ENCODE data around the gene FAM174C.
"Not testable (repeated sequence)": the region's sequence is repeated elsewhere in the genome, so short reads cannot be mapped to it uniquely, and the experiment has no call there.

The FAM174C gene

DNA sequence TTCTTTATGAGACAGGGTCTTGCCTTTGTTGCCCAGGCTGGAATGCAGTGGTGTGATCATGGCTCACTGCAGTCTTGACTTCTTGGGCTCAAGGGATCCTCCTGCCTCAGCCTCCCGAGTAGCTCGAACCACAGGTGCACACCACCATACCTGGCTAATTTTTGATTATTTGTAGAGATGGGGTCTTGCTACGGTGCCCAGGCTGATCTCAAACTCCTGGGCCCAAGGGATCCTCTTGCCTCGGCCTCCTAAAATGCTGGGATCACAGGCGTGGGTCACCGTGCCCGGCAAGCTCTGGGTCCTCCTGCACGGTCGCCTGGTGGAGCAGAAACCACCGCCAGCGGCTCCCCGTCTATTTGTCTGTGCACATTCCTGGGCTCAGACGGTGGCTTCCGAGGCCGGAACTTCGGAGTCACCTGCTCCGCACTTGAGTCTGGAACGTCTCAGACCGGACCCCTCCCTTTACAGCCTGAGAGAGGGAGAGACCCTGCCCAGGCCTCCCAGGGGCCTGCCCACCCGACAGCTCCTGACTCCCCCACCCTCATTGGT, 32.5 kb downstream of the FAM174C start:
- DNase-seq, result no peak

DNA sequence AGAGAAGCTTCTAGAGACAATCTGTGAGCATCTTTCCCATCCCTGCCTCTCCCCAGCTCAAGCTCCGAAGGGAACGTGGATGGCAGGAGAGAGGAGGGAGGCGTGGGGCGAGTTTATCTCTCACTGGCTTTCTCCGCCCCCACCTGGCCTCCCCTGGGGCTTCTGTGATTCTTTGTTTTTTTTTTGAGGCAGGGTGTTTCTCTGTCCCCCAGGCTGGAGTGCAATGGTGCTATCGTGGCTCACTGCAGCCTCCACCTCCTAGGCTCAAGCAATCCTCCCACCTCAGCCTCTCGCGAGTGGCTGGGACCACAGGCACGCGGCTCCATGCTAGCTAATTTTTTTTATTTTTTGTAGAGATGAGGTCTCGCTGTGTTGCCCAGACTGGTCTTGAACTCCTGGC, 33.4 kb downstream of the FAM174C start:
- DNase-seq, result no peak

DNA sequence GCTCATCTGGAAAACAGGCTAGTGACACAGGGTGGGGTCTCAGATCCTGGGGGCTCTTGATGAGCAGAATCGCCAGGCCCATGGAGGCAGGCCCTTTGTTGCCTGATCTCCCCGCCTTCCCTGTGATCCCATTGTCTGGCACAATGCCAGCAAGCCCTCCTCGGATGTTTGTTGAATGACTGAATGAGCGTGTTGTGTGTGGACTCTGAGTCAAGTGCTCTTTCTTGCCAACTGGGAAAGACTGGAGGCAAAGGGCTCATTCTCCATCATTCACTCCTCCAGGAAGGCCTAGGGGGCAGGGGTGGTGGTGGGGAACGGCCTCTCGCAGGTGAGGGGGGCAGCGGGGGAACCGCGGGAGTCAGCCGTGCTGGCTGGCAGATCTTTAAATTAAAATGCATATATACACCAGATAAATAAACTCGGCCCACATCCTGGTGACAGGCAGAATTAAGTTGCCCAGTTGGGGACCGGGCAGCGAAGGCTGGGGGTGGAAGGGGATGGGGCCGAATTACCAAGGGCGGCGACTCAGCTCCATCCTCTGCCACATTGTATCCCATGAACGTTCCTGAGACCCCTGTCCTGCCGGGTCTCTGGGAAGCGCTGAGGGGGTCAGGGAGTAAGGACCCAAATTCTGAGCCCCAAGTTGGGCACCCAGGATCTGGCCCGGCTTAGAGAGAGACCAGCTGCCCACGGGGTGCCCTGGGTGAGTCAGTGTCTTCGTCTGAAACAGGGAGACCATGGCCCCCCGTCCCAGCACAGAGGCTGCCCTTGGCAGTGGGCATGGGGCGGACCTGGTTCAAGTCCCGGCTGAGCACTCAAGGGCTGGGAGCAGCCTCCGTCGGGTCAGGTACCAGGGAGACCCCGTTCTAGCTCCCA, 34.9 kb downstream of the FAM174C start:
- DNase-seq, result no peak

DNA sequence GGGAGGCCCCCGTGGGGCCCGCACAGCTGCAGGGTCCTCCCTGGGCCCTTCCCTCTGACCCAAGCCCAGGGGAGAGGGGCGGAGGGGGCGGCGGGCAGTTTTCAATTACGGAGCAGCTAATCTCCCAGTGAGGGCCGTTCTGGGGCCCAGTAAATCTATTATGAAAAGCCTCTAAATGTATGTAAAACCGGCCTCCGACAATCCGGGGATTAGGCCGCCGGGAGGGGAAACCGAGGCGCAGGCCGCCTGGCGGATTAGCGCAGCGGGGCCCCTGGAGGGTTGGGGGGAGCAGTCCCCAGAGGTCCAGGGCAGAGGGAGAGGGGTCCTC, 35.5 kb downstream of the FAM174C start:
- no peak for DNase-seq

DNA sequence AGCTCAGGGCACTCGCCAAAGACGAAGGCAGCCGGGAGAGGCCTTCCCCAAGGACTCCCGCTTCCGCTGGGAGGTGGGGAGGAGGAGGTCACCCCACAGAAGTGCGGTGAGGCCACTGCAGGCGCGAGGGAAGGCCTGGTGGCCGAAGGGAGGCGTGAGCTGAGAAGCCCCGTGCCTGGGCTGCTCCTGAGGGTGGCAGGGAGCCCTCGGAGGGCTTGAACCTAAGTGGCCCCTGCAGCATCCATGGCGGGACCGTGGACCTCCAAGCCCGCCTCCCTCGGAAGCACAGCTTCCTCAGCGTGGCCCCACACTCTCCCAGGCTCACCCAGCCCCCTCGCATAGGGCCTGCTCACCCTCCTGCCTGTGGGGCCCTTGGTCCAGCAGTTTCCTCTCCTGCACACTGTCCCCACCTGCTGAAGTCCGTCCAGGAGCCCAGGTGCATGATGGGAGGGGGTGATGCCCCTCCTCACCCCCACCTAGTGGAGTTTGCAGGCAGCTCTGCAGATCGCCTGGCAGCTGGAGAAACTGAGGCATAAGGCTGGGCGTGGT, 36.3 kb downstream of the FAM174C start:
- no peak for DNase-seq

DNA sequence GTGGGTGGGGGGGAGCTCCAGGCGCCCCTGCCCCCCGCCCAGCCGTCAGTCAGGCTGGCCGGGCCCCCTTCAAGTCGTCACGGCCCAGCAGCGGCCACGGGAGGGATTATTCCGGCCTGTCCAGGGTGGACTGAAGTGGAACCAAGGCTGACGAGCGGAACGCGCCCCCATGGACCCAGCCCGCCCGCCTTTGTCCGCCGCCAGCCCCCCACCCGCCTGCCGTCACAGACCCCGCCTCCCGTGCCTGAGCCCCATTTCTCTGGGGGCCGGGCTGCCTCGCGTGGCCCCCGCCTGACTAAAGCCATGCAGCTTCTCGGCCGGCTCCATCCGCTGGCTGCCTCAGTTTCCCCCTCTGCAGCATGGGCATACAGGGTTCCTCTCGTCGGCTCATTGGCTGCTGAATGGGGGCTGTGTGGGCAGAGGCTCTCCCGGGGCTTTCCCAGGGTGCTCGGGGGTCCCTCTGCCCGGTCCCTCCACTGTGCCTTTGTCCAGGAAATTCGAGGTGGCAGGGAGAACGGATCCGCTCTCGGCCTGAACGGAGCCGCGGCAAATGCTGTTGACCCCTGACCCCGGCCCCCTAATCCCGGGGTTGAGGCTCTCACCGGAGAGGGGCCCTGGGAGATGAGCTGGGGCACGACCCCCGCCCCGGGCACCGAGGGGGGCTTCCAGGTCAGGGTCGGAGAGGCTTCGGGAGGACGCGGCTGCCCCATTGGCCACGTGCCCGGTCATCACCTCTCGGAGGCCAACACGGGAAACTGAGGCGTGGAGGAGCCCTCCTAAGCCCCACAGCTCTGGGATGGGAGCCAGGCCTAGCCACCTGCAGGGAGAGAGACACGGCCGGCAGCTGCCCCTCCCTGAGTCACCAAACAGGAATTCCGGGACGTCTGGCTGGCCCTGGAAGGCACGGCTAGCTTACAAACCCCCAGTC, 37.7 kb downstream of the FAM174C start:
- no peak for DNase-seq

DNA sequence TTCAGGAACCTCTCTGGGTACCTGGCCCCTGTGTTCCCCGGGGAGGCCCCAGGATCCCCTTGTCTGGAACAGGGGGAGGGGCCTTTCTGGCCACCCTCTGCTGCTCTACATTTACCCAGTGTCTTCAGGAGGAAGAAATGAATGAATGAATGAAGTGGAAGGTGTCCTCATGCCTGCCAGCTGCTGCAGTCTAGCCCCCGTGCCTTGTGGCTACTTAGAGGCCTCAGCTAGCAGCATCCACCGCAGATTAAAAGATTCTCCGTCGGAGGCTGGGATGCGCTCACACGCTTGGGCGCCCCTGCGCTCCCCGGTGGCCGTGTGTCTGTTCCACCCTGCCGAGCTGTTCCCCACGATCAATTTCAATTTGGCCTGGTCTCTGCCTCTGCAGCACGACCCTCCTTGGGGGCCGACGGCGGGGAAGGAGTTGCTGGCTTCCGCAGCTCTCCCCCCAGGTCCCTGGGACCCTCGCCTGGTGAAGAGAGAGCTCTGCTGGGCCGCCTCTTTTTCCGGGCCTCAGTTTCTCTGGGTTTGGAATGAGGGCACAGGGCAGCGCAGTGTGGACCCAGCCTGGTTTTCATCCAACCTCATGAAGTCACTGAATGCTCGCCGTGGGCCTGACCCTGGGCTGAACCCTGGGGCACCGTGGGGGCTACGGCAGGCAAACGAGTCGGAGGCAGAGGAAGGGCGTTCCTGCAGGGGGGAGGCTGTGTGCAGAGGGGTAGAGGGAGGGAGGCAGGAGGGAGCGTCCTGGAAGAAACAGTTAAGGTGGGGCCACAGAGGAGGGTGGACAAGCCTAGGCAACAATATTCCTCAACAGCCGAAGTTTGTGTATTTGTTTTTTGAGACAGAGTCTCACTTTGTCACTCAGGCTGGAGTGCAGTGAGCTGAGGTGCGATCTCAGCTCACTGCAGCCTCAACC, 38.6 kb downstream of the FAM174C start:
- no peak for DNase-seq

DNA sequence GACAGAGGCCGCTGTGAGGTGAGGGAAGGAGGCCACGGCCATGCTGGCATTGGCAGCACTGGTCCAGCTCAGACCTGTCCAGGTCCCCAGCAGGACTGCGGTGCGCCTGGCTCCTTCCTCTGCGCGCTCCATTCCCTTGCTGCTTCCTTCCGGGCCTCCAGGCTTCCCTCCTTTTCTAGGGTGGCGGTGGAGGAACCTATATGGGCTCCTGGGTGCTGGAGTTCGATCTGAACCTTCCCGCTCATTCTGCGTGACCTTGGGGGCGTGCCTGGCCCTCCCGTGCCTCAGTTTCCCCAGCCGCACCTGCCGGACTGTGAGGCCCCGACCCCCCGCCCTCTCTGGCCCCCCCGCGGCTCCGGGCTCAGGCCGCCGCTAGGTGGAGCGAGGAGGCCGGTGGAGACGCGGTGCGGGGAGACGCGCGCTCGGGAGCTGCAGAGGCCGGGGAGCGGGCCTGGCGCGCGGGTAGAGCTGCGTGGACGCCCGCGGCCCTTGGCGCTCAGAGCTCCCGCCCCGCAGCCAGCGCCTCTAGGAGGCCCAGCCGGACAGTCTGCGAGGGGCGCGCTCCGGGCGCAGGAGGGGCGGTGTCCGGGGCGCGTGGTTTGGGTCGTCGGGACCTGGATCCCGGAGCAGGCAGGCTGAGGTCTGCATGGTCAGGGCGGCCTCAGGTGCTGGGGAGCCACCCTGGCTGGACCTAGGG, 40.3 kb downstream of the FAM174C start:
- no peak for DNase-seq

DNA sequence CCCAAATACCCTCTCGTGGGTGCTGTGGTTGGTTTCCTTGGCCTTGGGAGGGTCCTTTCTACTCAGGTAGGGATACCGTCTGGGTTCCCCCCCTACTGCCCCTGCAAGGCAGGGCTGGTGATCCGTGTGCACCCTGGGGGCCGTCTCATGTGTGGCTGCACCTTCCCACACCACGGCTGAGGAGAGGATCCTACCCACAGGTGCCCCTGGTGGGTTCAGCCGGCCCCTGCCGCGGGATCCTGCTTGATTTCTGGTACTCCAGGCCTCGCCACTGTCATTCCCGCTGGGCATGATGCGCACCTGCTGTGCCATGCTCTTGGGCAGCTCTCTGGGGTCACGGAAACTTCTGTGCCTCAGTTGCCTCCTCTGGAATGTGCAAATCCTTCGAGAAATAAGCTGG, 41.1 kb downstream of the FAM174C start:
- DNase-seq, result no peak

DNA sequence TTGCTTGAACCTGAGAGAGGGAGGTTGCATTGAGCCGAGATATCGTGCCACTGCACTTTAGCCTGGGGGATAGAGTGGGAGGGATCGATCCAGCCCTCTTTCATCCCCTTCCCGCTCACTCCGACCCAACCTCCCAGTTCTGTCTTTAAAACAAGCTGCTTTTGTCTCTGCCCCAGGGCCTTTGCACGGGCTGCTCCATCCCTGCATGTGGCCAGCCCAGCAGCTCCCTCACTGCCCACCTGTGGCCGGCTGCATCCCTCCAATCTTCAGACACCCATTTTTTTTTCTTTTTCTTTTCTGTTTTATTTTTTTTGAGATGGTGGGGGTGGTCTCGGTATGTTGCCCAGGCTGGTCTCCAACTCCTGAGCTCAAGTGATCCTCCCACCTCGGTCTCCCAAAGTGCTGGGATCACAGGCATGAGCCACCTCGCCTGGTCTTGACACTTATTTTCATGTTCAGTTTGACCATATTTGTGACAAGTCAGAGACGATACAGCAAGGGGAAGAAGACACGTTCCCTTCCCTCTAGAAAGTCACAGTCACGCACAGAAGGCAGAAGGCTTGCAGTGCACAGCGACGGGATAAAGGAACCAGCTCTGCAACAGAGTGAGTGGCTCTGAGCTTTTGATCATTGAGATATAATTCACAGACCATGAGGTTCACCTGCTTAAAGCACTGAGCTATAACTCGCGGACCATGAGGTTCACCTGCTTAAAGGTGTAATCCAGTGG, 42.1 kb downstream of the FAM174C start:
- no peak for DNase-seq

DNA sequence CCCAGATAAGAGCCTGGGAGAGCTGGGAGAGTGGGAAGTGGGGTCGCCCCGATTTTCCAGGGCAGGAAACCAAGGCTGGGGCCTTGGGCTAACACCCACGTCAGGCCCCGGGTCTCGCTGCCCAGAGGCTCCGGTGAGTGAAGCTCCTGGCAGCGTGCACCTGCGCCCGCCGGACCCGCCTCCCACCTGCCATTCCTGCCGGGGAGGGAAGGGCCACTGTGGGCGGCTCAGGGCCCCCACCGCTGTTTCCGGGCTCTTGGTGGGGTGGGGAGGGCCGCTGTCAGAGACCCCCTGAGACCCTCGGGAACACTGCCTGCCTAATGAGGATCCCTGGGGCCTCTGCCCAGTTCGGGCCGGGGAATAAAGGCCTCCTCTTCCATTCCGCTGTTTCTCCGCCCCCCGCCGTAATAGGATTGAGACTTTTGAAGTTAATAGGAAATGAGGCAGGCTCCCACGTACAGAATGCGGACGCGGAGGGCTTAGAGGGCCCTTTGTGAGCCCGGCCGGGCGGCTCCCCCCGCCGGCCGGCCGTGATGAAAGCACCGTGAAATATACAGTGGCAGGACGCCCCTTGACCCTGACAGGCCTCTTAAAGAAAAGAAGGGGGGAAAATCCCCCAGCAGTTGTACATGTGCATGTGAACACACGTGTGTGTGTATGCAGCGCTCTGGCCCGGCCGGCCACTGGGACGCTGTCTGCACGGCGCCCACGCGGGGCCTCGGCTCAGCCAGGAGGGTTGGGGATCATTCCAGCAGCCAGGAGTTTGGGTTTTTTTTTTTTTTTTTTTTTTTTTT, 43.5 kb downstream of the FAM174C start:
- DNase-seq, result no peak

DNA sequence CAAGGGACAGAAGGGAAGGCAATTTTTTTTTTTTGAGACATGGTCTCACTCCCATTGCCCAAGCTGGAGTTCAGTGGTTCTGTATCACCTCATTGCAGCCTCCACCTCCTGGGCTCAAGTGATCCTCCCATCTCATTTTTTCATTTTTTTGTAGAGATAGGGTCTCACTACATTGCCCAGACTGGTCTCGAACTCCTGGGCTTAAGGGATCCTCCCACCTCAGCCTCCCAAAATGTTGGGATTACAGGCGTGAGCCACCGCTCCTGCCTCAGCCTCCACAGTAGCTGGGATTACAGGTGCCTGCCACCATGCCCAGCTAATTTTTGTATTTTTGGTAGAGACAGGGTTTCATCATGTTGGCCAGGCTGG, 44.9 kb downstream of the FAM174C start:
- DNase-seq, result not testable (repeated sequence)

DNA sequence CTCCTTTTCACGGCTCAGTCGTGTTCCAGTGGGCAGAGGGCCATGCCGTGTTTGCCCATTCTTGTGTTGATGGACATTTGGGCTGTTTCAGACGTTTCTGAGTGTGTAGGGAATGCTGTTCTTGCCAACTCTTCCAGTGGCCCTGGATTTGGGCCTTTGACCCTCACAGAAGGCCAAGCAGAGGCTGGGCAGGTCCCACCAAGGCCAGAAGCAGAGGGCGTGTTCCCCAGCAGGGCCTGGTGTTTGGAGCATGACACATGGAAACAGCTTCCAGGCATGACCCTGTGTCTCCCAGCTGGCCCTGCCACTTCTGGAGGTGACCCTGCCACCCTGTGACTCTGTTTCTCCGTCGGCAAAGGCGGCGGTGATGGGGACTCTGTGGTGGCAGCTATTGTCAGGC, 46.2 kb downstream of the FAM174C start:
- no peak for DNase-seq

DNA sequence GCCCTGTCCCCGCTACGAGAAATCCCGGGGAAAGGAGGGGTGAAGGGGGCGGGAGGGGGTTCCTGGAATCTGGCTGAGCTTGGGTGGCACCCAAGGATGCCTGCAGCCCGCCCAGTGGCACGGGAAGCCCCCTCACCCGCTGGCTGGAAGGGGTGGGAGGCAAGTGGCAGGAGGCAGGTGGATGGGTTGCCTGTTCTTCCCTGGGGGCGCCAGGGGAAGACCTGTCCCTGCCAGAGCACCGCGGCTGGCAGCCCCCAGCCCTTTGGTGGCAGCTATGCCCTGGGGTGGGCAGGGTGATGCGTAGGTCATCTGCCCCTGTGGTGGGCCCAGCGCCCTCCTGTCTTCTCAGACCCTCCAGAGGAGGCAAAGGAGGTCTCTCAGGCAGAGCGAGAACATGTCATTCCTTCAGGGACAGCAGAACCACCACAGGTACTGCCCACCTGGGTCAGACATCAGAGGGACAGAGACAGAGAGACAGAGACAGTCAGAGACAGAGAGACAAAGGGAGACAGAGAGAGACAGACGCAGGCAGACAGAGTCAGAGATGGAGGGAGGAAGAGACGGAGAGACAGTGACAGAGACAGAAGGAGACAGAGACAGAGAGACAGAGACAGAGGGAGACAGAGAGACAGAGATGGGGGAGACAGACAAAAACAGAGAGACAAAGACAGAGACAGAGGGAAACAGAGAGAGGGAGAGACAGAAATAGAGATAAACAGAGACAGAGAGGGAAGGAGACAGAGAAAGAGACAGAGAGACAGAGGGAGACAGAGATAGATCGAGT, 47.1 kb downstream of the FAM174C start:
- no peak for DNase-seq

DNA sequence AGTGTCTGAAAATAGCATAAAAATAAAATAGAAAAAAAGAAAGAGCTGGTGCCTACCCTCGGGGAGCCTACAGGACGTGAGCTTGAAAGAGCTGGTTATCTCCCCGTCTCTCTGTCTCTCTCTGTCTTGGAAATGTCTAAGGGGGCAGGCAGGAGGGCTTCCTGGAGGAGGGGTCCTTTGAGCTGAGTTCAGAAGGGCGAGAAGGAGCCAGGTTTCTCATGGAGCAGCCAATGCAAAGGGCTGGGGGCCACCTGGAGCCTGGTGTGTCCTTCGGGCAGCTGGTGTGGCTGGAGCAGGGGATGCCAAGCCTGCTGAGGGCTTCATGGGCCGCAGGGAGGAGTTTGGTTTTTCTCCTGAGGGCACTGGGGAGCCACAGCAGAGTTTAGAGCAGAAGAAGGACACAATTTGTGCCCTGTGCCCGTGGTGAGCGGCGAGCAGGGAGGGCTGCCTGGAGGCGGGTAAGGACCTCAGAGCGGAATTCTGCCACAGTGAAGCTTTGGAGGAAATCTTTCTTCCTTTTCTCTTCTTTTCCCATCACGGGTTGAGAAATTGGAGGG, 49.0 kb downstream of the FAM174C start:
- DNase-seq, result no peak

DNA sequence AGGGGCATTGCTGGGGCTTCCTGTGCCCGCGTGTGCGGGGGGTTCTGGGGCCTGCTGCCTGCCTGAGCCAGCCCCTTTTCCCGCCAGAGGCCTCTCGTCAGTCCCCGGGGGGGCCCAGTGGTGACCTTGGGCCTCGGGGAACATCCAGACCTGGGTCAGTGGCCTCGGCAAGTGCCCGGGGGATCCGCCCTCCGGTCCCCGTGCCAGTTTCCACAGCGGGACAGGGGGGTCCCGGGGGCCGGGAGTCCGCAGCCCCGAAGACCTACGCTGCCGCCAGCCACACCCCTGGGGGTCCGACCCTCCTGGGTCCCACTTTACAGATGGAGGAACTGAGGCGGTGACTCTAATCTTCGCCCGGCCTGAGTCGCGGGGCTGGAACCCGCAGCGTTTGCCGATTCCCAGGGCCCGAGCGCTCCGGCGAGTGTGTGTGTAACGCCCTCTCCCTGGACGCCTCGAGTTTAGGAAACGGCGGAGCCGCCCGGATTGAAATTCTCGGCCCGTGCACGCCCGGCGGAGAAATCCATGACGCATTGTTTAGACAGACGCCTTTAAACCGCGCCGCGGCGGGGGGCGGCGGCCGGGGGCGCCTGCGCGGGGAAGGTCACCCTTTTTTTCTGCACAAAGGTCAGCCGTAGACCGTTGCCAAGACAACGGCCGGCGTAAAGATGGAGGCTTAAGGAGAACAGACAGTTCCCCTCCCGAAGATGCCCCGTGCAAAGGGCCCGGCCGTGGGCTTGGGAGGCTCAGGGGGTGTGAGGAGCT, 49.7 kb downstream of the FAM174C start:
- no peak for DNase-seq

DNA sequence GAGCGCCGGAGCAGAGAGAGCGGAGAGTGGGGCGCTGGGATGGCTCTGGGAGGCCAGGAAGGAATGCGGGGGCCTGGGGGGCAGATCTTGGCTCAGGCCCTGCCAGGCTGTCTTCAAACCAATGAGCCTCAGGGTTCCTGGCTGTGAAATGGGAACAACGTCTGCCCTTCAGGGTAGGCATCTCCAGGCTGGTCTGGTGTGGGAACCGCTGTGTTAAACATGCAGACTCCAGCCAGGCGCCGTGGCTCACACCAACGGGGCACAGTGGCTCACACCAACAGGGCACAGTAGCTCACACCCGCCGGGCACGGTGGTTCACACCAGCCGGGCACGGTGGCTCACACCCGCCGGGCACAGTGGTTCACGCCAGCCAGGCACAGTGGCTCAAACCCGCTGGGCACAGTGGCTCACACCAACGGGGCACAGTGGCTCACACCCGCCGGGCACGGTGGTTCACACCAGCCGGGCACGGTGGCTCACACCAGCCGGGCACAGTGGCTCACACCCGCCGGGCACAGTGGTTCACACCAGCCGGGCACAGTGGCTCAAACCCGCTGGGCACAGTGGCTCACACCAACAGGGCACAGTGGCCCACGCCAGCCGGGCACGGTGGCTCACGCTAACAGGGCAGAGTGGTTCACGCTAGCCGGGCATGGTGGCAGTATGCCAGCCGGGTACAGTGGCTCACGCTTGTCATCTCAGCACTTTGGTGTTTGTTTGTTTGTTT, 50.4 kb downstream of the FAM174C start:
- no peak for DNase-seq

DNA sequence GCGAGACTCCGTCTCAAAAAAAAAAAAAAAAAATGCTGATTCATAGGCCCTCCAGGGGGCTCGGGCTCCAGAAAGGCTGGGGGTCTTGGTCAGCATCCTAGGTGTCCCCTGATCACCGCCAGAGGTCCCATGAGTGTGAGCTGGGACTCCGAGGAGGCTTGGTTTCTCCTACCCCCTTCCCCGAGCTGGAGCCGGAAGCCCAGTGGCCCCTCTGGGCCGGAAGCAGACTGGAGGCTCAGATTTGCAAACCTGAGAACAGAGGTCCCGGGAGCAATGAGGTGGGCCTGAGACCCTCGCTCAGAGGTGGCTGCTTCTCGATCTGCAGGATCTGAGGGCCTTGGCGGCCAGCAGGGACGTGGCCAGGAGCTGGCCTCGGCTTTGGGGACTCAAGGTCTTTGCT, 51.8 kb downstream of the FAM174C start:
- no peak for DNase-seq
